IPS-15b (cell line): ENCODE results near the gene DNAJB13.

Source experiments
- H3K27me3 ChIP-seq: one replicate; pipeline ENCODE4 v1.6.1; 2013; ENCODE audit warnings: low read length; ENCODE audit not compliant: control insufficient read depth, insufficient read depth
- H3K36me3 ChIP-seq: one replicate; pipeline ENCODE4 v1.6.1; 2013; ENCODE audit warnings: low read length; ENCODE audit not compliant: control insufficient read depth, insufficient read depth
- H3K4me1 ChIP-seq: one replicate; pipeline ENCODE4 v1.6.1; 2013; ENCODE audit warnings: mild to moderate bottlenecking, low read length; ENCODE audit not compliant: control insufficient read depth, insufficient read depth
- H3K4me3 ChIP-seq: one replicate; pipeline ENCODE4 v1.5.1; 2013; ENCODE audit warnings: low read depth, low read length
- H3K9ac ChIP-seq: one replicate; pipeline ENCODE4 v1.6.1; 2013; ENCODE audit warnings: low read depth, mild to moderate bottlenecking, low read length
- H3K9me3 ChIP-seq: one replicate; pipeline ENCODE4 v1.6.1; 2013; ENCODE audit warnings: mild to moderate bottlenecking, low read length; ENCODE audit not compliant: control insufficient read depth, insufficient read depth

DNAJB13 gene

DNA sequence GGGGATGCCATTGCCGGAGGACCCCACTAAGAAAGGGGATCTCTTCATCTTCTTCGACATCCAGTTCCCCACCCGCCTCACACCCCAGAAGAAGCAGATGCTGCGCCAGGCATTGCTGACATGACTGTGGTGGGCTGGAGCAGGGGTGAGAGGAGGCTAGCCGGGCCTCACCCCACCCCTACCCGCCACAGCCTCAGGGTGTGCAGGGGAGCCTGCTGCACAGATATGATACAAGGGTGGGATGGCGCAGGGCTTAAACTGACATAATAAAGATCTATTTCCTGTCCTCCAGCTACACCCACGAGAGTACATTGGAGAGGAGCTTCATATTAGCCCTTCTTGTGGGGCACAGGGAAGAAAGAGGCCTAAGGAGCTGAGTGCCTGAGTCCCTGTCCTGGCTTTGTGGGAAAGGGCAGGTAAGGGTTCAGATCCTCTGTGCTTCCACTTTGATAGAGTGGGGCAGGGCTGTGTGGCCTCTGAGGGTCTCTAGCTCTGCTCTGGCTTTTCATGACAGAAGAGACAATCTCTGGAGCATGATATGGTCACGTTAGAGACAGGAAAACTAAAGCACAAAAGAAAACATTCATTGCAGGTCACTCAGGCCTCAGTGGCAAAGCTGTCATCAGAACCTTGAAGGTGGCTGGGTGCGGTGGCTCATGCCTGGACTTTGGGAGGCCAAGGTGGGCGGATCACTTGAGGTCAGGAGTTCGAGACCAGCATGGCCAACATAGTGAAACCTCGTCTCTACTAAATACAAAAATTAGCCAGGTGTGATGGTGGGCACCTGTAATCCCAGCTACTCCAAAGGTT lies 19.4 kb downstream of the DNAJB13 start:
- Histone ChIP-seq H3K9ac (no peak overlapping the region), H3K27me3 (no peaks in the 10 kb centered on the region), H3K4me1 (no peaks in the 10 kb centered on the region), H3K9me3 (no peaks in the 10 kb centered on the region), H3K36me3 (peaks cover 7% of the 10 kb centered on the region), H3K4me3 (no peak overlapping the region)

DNA sequence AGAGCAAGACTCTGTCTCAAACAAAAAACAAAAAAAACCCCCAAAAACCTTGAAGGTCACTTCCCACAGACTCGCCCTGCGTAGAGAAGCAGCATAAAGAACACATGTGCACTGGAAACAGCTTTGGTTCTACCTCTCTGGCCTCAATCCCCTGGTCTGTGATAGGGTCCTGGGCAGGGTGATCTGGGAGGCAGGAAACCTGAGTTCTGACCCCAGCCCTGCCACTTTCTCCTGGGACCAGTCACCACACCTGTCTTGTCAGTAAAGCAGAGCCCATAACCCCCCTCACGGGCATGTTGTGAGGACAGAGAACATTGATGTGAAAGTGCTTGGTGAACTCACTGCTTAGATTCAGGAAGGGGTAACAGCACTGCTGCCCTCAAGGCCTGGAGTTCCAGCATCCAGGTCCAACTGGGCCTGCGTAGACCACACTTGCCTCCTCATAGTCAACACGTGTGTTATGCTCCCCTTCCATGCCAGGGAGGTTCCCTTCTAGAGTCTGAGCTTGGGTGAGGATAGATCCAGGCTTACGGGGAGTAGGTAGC lies 20.4 kb downstream of the DNAJB13 start:
- Histone ChIP-seq H3K27me3 (no peaks in the 10 kb centered on the region), H3K9ac (no peak overlapping the region), H3K9me3 (no peaks in the 10 kb centered on the region), H3K36me3 (peaks cover 17% of the 10 kb centered on the region), H3K4me1 (no peaks in the 10 kb centered on the region), H3K4me3 (no peak overlapping the region)

DNA sequence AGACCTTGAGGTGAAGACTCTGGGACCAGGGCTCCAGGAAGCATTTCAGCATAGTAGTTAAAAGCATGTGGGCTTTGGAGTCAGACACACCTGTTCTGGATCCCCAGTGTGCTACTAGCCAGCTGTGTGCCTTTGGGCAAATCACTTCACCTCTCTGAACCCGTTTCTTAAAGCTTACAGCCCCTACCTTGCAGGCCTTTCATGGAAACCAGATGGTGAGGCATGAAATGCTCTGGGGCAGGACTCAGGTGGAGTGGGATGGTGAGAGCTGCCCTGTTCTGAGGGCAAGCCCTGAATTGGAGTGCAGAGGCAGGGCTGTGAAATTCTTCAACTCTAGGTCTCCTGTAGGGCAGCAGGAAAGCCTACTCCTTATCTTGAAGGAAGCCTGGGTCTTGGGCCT lies 21.4 kb downstream of the DNAJB13 start:
- peaks cover 27% of the 10 kb centered on the region for H3K36me3 ChIP-seq
- H3K9ac ChIP-seq: no peak overlapping the region
- no peaks in the 10 kb centered on the region for H3K27me3 ChIP-seq
- no peaks in the 10 kb centered on the region for H3K4me1 ChIP-seq
- H3K9me3 ChIP-seq: no peaks in the 10 kb centered on the region
- H3K4me3 ChIP-seq: no peak overlapping the region

- Histone ChIP-seq H3K4me3 (no peak overlapping the region), H3K9ac (no peak overlapping the region), H3K9me3 (no peaks in the 10 kb centered on the region), H3K36me3 (peaks cover 33% of the 10 kb centered on the region), H3K27me3 (no peaks in the 10 kb centered on the region), H3K4me1 (no peaks in the 10 kb centered on the region)
These were observed 22.0 kb downstream of the DNAJB13 start for GRCh38 chr11:73972620-73973449.

GRCh38 chr11:73974604-73975478 lies 24.0 kb downstream of the DNAJB13 start:
- no peaks in the 10 kb centered on the region for H3K9me3 ChIP-seq
- H3K36me3 ChIP-seq: peaks cover 45% of the 10 kb centered on the region
- no peak overlapping the region for H3K4me3 ChIP-seq
- no peak overlapping the region for H3K9ac ChIP-seq
- peaks cover 3% of the 10 kb centered on the region for H3K4me1 ChIP-seq
- H3K27me3 ChIP-seq: no peaks in the 10 kb centered on the region

DNA sequence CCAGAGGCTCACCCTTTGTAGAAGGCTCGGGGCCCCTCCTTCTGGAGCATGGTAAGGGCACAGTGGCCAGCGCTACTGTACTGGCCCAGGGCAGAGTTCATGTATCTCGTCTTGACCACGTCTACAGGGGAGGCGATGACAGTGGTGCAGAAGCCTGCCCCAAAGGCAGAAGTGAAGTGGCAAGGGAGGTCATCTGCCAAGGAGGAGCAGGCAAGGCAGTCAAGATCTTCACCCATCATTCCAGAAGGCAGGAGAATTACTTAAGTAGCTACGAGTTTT lies 24.6 kb downstream of the DNAJB13 start:
- Histone ChIP-seq H3K27me3 (no peaks in the 10 kb centered on the region), H3K4me3 (no peak overlapping the region), H3K9me3 (no peaks in the 10 kb centered on the region), H3K9ac (no peak overlapping the region), H3K36me3 (peaks cover 45% of the 10 kb centered on the region), H3K4me1 (peaks cover 7% of the 10 kb centered on the region)

DNA sequence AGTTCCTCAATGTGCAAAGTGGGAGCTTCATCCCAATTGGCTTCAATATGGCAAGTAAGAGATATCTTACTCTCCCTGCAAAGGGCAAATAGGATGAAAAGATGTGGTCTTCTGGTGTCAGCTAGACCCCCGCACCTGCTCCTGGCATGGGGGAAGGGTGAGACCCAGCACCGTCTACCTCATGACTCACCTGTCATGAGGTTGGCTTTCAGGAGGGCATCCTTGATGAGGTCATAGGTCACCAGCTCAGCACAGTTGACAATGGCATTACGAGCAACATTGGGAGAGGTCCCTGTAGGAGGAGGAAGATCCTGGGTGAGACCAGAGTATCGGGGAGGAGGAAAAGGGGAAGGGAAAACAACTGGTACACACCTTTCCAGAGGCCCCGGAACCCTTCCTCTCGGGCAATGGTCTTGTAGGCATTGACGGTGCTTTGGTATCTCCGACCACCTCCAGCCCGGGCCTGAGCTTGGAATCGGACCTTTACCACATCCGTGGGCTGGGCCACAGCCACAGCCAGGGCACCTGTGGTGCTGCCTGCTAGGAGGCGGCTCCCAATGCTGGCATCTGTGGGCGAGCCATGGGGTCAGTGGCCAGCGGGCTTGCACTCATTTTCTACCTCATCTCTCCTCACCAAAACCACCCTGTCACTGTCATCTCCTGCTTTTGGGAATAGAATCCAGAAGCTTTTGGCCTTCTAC lies 25.8 kb downstream of the DNAJB13 start:
- Histone ChIP-seq H3K4me1 (peaks cover 14% of the 10 kb centered on the region), H3K9me3 (no peaks in the 10 kb centered on the region), H3K4me3 (no peak overlapping the region), H3K9ac (no peak overlapping the region), H3K36me3 (peaks cover 45% of the 10 kb centered on the region), H3K27me3 (no peaks in the 10 kb centered on the region)

DNA sequence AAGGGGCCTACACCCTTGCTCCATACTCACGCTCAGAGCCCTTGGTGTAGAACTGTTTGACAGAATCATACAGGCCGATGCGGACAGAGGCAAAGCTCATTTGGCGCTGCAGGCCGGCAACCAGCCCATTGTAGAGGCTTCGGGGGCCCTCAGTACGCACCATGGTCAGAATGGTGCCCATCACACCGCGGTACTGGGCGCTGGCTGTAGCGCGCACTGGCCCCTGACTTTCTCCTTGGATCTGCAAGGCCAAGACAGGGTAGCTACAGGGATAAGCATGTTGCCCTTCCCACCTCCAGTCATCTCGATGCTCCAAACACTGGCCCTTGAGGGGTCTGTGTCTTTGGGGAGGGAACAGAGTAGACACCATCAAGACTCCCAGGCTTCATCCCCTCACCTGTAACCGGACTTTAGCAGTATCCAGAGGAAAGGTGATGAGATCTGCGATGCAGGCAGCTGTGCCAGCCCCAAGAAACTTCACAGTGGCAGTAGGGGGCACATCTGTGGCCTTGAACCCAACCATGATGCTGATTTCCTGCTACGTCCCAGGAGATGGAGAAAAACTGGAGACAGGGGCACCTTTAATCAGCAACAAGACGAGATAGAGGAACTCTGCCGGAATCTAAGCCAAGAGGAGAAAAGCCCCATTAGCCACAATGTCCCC lies 27.2 kb downstream of the DNAJB13 start:
- H3K36me3 ChIP-seq: peaks cover 45% of the 10 kb centered on the region
- H3K27me3 ChIP-seq: no peaks in the 10 kb centered on the region
- peaks cover 14% of the 10 kb centered on the region for H3K4me1 ChIP-seq
- no peaks in the 10 kb centered on the region for H3K9me3 ChIP-seq
- no peak overlapping the region for H3K4me3 ChIP-seq
- H3K9ac ChIP-seq: no peak overlapping the region

DNA sequence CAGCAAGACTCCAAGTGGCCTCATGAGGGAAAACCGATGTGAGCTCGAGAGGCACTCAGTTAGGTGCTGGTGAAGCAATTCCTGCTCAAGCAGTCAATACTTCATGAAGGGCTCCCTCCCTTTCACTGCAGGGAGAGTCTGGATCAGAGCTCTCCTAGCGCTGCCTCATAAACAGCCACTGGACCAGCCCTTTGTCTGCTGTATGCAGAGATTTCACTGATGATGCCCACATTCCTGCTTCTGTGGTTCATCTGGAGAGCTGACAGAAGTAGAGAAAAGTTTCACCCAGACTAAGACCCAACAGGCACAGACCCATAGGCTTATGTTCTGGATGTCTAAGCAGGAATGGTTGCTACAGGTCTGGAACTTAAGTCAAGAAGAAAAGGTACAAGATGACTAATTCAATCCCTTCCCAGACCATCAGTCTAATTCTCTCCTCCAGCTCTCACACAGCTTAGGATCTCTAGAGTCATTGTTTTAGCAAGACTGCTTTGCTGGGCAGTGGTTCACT lies 27.8 kb downstream of the DNAJB13 start:
- Histone ChIP-seq H3K9me3 (no peaks in the 10 kb centered on the region), H3K36me3 (peaks cover 45% of the 10 kb centered on the region), H3K4me1 (peaks cover 16% of the 10 kb centered on the region), H3K9ac (no peak overlapping the region), H3K4me3 (no peak overlapping the region), H3K27me3 (no peaks in the 10 kb centered on the region)

DNA sequence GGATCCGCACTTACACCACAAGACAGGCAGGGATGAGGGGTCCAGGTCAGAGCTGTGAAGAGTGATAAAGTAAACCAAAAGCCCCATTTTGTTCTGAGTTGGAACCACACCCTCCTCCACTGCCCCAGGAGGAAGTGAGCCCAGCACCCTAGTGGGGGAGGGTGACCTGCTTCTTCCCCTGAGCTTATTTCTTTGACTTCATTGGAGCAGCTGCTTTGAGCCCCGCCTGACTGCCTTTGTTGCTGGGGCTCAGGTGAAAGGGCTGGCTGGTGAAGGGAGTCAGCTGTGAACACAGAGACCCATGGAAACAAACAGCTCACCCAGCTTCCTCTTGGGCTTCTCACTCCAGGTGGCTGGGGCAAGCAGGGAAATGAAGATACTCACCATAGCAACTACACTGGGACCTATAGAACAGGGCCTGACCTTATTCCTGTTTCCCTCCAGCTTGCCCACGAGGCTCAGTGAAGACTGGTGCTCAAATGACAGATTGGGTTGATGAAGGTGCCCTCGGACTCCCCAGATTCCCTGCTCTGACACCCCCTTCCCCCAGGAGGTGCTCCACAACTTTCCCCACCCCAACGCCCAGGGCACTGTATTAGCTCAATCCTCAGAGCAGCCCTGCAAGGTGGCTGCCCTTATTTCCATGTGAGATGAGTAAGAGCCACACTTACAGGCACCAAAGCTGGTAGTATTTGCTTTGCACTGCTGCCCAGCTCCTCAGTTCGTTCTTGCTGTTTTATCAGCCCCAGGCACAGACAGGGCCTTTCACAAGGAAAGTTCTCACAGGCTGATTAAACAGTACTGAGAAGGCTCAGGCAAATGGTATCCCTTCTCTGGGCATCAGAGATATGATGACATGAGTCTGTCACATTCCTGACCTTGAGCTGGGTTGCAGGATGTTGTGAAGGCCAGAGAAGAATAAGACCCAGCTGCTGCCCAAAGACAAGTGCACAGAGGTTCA lies 29.5 kb downstream of the DNAJB13 start:
- Histone ChIP-seq H3K9me3 (no peaks in the 10 kb centered on the region), H3K4me3 (no peak overlapping the region), H3K9ac (no peak overlapping the region), H3K27me3 (no peaks in the 10 kb centered on the region), H3K4me1 (peaks cover 19% of the 10 kb centered on the region), H3K36me3 (peaks cover 37% of the 10 kb centered on the region)
